IPS-18a (cell line): ENCODE data around the gene CLCA1.

Experiments
- H3K27ac ChIP-seq: one replicate; pipeline ENCODE4 v1.5.1; 2013; ENCODE audit warnings: low read length
- H3K27me3 ChIP-seq: one replicate; pipeline ENCODE4 v1.6.1; 2013; ENCODE audit warnings: mild to moderate bottlenecking, low read length; ENCODE audit not compliant: control insufficient read depth, insufficient read depth
- H3K36me3 ChIP-seq: one replicate; pipeline ENCODE4 v1.6.1; 2013; ENCODE audit warnings: low read depth, low read length; ENCODE audit not compliant: control insufficient read depth
- H3K4me1 ChIP-seq: one replicate; pipeline ENCODE4 v1.6.1; 2013; ENCODE audit warnings: low read depth, low read length; ENCODE audit not compliant: control insufficient read depth
- H3K4me3 ChIP-seq: one replicate; pipeline ENCODE4 v1.5.1; 2013; ENCODE audit warnings: low read length
- H3K9ac ChIP-seq: one replicate; pipeline ENCODE4 v1.6.1; 2013; ENCODE audit warnings: mild to moderate bottlenecking, low read length, moderate library complexity
- H3K9me3 ChIP-seq: one replicate; pipeline ENCODE4 v1.6.1; 2013; ENCODE audit warnings: low read depth, low read length; ENCODE audit not compliant: control insufficient read depth

Gene CLCA1

DNA sequence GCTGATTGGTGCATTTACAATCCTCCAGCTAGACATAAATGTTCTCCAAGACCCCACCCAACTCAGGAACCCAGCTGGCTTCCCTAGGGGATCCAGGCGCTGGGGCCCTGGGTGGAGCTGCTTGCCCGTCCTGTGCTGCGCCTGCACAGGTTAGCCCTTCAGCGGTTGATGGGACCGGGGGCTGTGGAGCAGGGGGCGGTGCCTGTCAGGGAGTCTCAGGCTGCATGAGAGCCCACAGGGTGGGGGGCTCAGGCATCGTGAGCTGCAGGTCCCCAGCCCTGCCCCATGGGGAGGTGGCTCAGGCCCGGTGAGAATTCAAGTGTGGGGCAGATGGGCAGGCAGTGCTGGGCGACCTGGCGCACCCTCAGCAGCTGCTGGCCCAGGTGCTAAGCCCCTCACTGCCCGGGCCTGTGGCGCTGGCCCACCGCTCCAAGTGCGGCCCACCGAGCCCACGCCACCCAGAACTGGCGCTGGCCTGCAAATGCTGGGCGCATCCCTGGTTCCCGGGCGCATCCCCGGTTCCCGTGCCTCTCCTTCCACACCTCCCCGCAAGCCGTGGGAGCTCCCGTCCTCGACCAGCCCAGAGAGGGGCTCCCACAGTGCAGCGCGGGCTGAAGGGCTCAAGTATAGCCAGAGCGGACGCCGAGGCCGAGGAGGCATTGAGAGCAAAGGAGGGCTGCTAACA lies 55.1 kb downstream of the CLCA1 start:
- Histone ChIP-seq H3K27me3 (no peaks in the 10 kb centered on the region), H3K9me3 (no peaks in the 10 kb centered on the region), H3K9ac (no peak overlapping the region), H3K36me3 (no peaks in the 10 kb centered on the region), H3K27ac (no peak overlapping the region), H3K4me1 (no peaks in the 10 kb centered on the region), H3K4me3 (no peak overlapping the region)

- no peak overlapping the region for H3K4me3 ChIP-seq
- H3K9ac ChIP-seq: no peak overlapping the region
- no peaks in the 10 kb centered on the region for H3K36me3 ChIP-seq
- H3K4me1 ChIP-seq: no peaks in the 10 kb centered on the region
- no peaks in the 10 kb centered on the region for H3K9me3 ChIP-seq
- H3K27ac ChIP-seq: no peak overlapping the region
- H3K27me3 ChIP-seq: no peaks in the 10 kb centered on the region
Measured at GRCh38 chr1:86527306-86527705, 58.6 kb downstream of the CLCA1 start.

DNA sequence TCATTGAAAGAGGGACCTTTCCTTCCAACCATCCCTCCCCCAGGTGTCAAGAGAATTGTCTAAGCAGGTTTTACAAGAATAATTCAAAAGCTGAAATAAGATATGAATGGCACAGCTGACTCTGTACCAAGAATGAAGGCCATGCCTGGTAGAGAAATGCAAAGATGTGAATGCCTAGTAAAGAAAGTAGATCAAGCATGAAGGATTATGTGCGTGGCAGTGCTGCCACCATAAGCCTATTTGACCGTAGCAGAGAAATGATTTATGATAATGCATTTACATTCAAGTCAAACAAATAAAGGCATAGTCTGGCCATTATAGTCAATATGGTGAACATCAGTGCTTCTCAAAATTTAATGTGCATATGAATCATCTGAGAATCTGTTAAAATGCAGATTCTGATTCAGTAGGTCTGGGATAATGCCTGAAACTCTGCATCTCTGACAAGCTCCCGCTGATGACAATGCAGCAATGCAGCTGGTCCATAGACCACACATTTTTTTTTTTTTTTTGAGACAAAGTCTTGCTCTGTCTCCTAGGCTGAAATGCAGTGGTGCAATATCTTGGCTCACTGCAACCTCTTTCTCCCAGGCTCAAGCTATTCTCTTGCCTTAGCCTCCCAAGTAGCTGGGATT lies 61.6 kb downstream of the CLCA1 start:
- Histone ChIP-seq H3K36me3 (no peaks in the 10 kb centered on the region), H3K4me3 (no peak overlapping the region), H3K27me3 (no peaks in the 10 kb centered on the region), H3K27ac (no peak overlapping the region), H3K9me3 (no peaks in the 10 kb centered on the region), H3K4me1 (no peaks in the 10 kb centered on the region), H3K9ac (no peak overlapping the region)

GRCh38 chr1:86537928-86538695 lies 69.4 kb downstream of the CLCA1 start:
- Histone ChIP-seq H3K36me3 (no peaks in the 10 kb centered on the region), H3K27ac (no peak overlapping the region), H3K4me3 (no peak overlapping the region), H3K27me3 (no peaks in the 10 kb centered on the region), H3K9ac (no peak overlapping the region), H3K4me1 (no peaks in the 10 kb centered on the region), H3K9me3 (no peaks in the 10 kb centered on the region)

DNA sequence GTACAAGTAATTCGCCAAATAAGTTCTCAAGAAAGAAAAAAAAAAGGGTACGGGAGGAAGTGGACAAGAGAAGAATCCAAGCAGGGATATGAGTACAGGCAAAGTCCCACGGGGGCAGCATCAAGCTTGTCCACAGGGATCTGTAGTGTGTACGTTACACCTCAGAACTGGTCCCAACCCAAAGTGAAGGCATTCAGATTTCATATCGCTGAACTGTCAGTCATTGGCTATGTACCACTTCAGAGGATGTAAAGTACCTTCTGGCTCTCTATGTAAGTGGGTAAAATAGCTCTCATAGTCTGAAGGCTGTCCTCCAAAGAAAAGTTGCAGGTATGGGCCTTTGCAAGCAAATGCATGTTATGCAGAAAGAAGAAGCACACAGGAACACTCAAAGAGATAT lies 70.0 kb downstream of the CLCA1 start:
- H3K27me3 ChIP-seq: no peaks in the 10 kb centered on the region
- H3K4me1 ChIP-seq: no peaks in the 10 kb centered on the region
- H3K36me3 ChIP-seq: no peaks in the 10 kb centered on the region
- H3K27ac ChIP-seq: no peak overlapping the region
- no peak overlapping the region for H3K4me3 ChIP-seq
- no peaks in the 10 kb centered on the region for H3K9me3 ChIP-seq
- H3K9ac ChIP-seq: no peak overlapping the region

DNA sequence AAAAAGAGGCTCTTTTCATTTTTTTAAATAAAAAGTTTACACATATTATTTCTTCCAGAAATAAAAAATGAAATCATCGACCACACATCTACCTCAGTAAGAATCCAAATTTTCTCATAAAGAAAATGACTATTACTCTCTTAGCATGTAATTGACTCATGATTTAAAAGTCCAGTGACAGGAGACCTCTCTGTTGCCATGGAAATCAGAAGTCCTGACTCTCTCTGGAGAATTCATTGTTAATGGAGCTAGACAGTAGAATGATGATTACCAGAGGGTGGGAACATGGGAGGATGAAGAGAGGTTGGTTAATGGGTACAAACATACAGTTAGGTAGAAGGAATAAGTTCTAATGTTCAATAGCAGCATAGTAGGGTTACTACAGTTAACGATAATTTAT lies 73.1 kb downstream of the CLCA1 start:
- no peak overlapping the region for H3K9ac ChIP-seq
- no peaks in the 10 kb centered on the region for H3K27me3 ChIP-seq
- no peaks in the 10 kb centered on the region for H3K36me3 ChIP-seq
- H3K9me3 ChIP-seq: no peaks in the 10 kb centered on the region
- H3K4me1 ChIP-seq: no peaks in the 10 kb centered on the region
- no peak overlapping the region for H3K27ac ChIP-seq
- no peak overlapping the region for H3K4me3 ChIP-seq

GRCh38 chr1:86542631-86543030 lies 73.9 kb downstream of the CLCA1 start:
- Histone ChIP-seq H3K36me3 (no peaks in the 10 kb centered on the region), H3K9ac (no peak overlapping the region), H3K27me3 (no peaks in the 10 kb centered on the region), H3K4me3 (no peak overlapping the region), H3K9me3 (no peaks in the 10 kb centered on the region), H3K4me1 (peaks cover 4% of the 10 kb centered on the region), H3K27ac (no peak overlapping the region)

- no peaks in the 10 kb centered on the region for H3K9me3 ChIP-seq
- H3K4me1 ChIP-seq: peaks cover 4% of the 10 kb centered on the region
- no peaks in the 10 kb centered on the region for H3K27me3 ChIP-seq
- H3K9ac ChIP-seq: no peak within 1 kb of the TSS
- no peaks in the 10 kb centered on the region for H3K36me3 ChIP-seq
- H3K4me3 ChIP-seq: no peak within 1 kb of the TSS
- no peak within 1 kb of the TSS for H3K27ac ChIP-seq
Measured at GRCh38 chr1:86546787-86547221, 78.1 kb downstream of the CLCA1 start, which contains the start of gene CLCA4. Gene CLCA4, plus strand, starts transcription at chr1:86547078. Its CDS starts 42 bp downstream, at chr1:86547120.

DNA sequence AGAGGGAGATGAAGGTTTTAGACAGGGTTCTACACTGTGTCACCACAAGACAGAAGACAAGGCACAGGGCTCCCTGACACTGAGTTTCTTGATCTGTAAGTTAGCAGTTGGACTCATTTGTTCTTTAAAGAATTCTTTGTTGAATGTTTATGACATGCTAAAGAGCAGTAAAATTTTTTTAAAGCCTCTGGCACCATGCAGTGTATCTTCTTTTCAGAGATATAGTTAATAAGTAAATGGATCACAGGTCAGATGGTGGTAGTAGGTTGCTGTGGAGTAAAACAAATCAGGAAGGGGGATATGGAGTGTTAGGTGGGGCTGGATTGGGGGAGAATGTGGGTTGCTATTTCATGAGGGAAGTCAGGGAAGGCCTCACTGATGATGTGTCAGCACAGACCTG lies 80.1 kb downstream of the CLCA1 start:
- no peaks in the 10 kb centered on the region for H3K9me3 ChIP-seq
- H3K9ac ChIP-seq: no peak overlapping the region
- H3K27me3 ChIP-seq: no peaks in the 10 kb centered on the region
- no peak overlapping the region for H3K27ac ChIP-seq
- no peak overlapping the region for H3K4me3 ChIP-seq
- H3K4me1 ChIP-seq: peaks cover 4% of the 10 kb centered on the region
- H3K36me3 ChIP-seq: no peaks in the 10 kb centered on the region
